Endothelial cell of umbilical vein (primary cell): ENCODE measurements around the gene ZNF800. TPM values are rescaled to one million over a fixed set of nuclear protein-coding genes. Genes with fewer than 3 reads are reported as not detected.

Source experiments
- BruUV-seq: library from RNA; stranded (reverse); fragments of 400-500 nt; replicated peaks from 2 replicates; lab custom pipeline; 2021; lab: Mats Ljungman, UMichigan
- CTCF ChIA-PET: fragments of 300-600, 350-600 bp; sonication (Branson Sonifier 250); formaldehyde crosslinking; loops from one replicate; lab custom pipeline; 2021; ENCODE audit warnings: antibody characterized with exemption, inconsistent platforms; lab: Charles Lee
- POLR2A ChIA-PET: fragments of 300-600, 350-600 bp; sonication (Branson Sonifier 250); formaldehyde crosslinking; loops from one replicate; lab custom pipeline; 2021; ENCODE audit warnings: antibody characterized with exemption, inconsistent platforms; lab: Charles Lee
- DNase-seq: peaks from one replicate; pipeline ENCODE4 v3.0.0-alpha.2; 2011; ENCODE audit warnings: low read depth, low spot score
- FAIRE-seq: peaks from 2 replicates; lab custom pipeline; 2011; peaks lifted over from hg19 to GRCh38; lab: Jason Lieb, UNC
- H2AFZ ChIP-seq: 2 replicates; pipeline ENCODE4 v1.6.0; 2012; ENCODE audit warnings: low read depth, low read length, control low read depth, inconsistent platforms
- H3K27ac ChIP-seq: 2 replicates; pipeline ENCODE4 v1.5.1; 2011; ENCODE audit warnings: low read depth, mild to moderate bottlenecking, control low read depth, low read length, moderate library complexity; ENCODE audit not compliant: insufficient read depth
- H3K27me3 ChIP-seq, 2 experiments: 2 replicates each; pipeline versions ENCODE4 v1.6.0 to v1.6.1; 2011; ENCODE audit warnings: low read length in 2 of 2, mixed read lengths in 1 of 2; ENCODE audit not compliant: control insufficient read depth in 2 of 2, insufficient read depth in 2 of 2
- H3K36me3 ChIP-seq, 2 experiments: 2 replicates in 1 of 2; 3 replicates in 1 of 2; pipeline ENCODE4 v1.5.1; 2011; ENCODE audit warnings: low read length in 2 of 2, mild to moderate bottlenecking in 1 of 2, moderate library complexity in 1 of 2; ENCODE audit not compliant: control insufficient read depth in 2 of 2, insufficient read depth in 2 of 2; ENCODE audit errors: extremely low read depth in 1 of 2
- H3K4me1 ChIP-seq: 3 replicates; pipeline ENCODE4 v1.5.1; 2011; ENCODE audit warnings: mild to moderate bottlenecking, low read length; ENCODE audit not compliant: control insufficient read depth, insufficient read depth; ENCODE audit errors: extremely low read depth
- H3K4me2 ChIP-seq: 2 replicates; pipeline ENCODE4 v1.6.1; 2011; ENCODE audit warnings: low read length, control low read depth, mixed read lengths; ENCODE audit not compliant: insufficient read depth
- H3K4me3 ChIP-seq, 3 experiments: fragments of 200-600 bp in 1 of 3; sonication (generic), shearing (Covaris generic) in 1 of 3; replicated peaks in 1 of 3; 2 replicates each; pipeline ENCODE4 v1.5.1; 2011 to 2016; ENCODE audit warnings: control low read depth in 3 of 3, low read length in 3 of 3, mild to moderate bottlenecking in 2 of 3, inconsistent platforms in 1 of 3, low read depth in 1 of 3, moderate library complexity in 1 of 3; ENCODE audit not compliant: insufficient read depth in 1 of 3
- H3K79me2 ChIP-seq: 2 replicates; pipeline ENCODE4 v1.6.0; 2012; ENCODE audit warnings: low read length, inconsistent platforms; ENCODE audit not compliant: control insufficient read depth, insufficient read depth
- H3K9ac ChIP-seq: replicated peaks from 2 replicates; pipeline ENCODE3; 2011; ENCODE audit warnings: low read length, control low read depth; ENCODE audit not compliant: insufficient read depth; ENCODE audit errors: extremely low read depth
- H3K9me1 ChIP-seq: replicated peaks from 3 replicates; pipeline ENCODE4 v1.6.0; 2011; ENCODE audit warnings: mild to moderate bottlenecking, low read length; ENCODE audit not compliant: control insufficient read depth, insufficient read depth; ENCODE audit errors: extremely low read depth
- H3K9me3 ChIP-seq: replicated peaks from 2 replicates; pipeline ENCODE4 v1.5.1; 2012; ENCODE audit warnings: low read length, inconsistent platforms; ENCODE audit not compliant: control insufficient read depth, insufficient read depth
- H4K20me1 ChIP-seq: replicated peaks from 2 replicates; pipeline ENCODE3; 2011; ENCODE audit warnings: mild to moderate bottlenecking, low read length; ENCODE audit not compliant: control insufficient read depth, insufficient read depth; ENCODE audit errors: extremely low read depth
- EZH2 ChIP-seq: IDR thresholded peaks from 2 replicates; pipeline ENCODE4 v1.6.1; 2012; ENCODE audit warnings: borderline replicate concordance, low read depth, mild to moderate bottlenecking, moderate library complexity, low read length, inconsistent platforms; ENCODE audit not compliant: severe bottlenecking
- FOS ChIP-seq: IDR thresholded peaks from 2 replicates; pipeline ENCODE4 v1.6.1; 2011; ENCODE audit warnings: mild to moderate bottlenecking, low read length, moderate library complexity, borderline replicate concordance; ENCODE audit not compliant: insufficient read depth
- GATA2 ChIP-seq: IDR thresholded peaks from 2 replicates; pipeline ENCODE4 v1.7.0; 2011; ENCODE audit warnings: low read depth, mild to moderate bottlenecking, moderate library complexity, mixed read lengths, low read length; ENCODE audit not compliant: insufficient read length, insufficient read depth
- JUN ChIP-seq: IDR thresholded peaks from 2 replicates; pipeline ENCODE4 v1.6.1; 2011; ENCODE audit warnings: borderline replicate concordance, low read depth; ENCODE audit not compliant: insufficient read length, insufficient read depth
- MYC ChIP-seq: IDR thresholded peaks from one replicate; pipeline ENCODE4 v1.6.1; 2011; ENCODE audit warnings: mild to moderate bottlenecking, low read depth, low read length
- POLR2A ChIP-seq: IDR thresholded peaks from 2 replicates; pipeline ENCODE4 v1.6.1; 2012; ENCODE audit warnings: low read depth, mild to moderate bottlenecking, control low read depth, low read length
- POLR2AphosphoS5 ChIP-seq: IDR thresholded peaks from 2 replicates; pipeline ENCODE4 v1.6.1; 2012; ENCODE audit warnings: low read depth, mild to moderate bottlenecking, control low read depth, low read length, moderate library complexity; ENCODE audit not compliant: insufficient read depth
- dilution Hi-C: fragments of 300-500 bp; cut with MboI; formaldehyde crosslinking; loops from one replicate; pipeline ENCODE4 v1.15.0; 2019; ENCODE audit warnings: low sequenced_read_pairs; ENCODE audit not compliant: extremely low pct_ligation_motif_present
- intact Hi-C: fragments of 100-400 bp; cut with micrococcal nuclease; formaldehyde crosslinking; loops from one replicate; pipeline ENCODE4 v1.10.0; 2022
- polyA plus RNA-seq, 4 experiments: library from polyadenylated mRNA; depleted of rRNA in 3 of 4; stranded (reverse) in 3 of 4; unstranded in 1 of 4; fragments of >200 nt; gene quantifications; 2 replicates each; pipeline versions ENCODE4 v1.2.1 to v1.2.3, GENCODE V29; 2011 to 2012; ENCODE audit warnings: missing spikeins in 1 of 4
- total RNA-seq: library from RNA; stranded (reverse); gene quantifications from 2 replicates; pipeline ENCODE4 v1.2.3, GENCODE V29; 2021
- TF ChIP-seq, protein P1 (sequence below): IDR thresholded peaks from 2 replicates; pipeline ENCODE4 v1.6.1; 2011; ENCODE audit not compliant: insufficient read depth, insufficient read length
- TF ChIP-seq, protein P2 (sequence below), 2 donors: IDR thresholded peaks; 1 replicate in 1 of 2; 2 replicates in 1 of 2; pipeline ENCODE4 v1.5.1; 2011; ENCODE audit warnings: low read length in 2 of 2, mild to moderate bottlenecking in 2 of 2, moderate library complexity in 2 of 2, control low read depth in 1 of 2, inconsistent platforms in 1 of 2, low read depth in 1 of 2; ENCODE audit not compliant: insufficient read depth in 1 of 2; ENCODE audit errors: extremely low read depth in 1 of 2

ZNF800 gene
- total and polyA plus RNA-seq, 2 donors (not counting 3 experiments of a cell fraction or from before 2014, with no cell fraction given), result 10.9 to 35.4 TPM

DNA sequence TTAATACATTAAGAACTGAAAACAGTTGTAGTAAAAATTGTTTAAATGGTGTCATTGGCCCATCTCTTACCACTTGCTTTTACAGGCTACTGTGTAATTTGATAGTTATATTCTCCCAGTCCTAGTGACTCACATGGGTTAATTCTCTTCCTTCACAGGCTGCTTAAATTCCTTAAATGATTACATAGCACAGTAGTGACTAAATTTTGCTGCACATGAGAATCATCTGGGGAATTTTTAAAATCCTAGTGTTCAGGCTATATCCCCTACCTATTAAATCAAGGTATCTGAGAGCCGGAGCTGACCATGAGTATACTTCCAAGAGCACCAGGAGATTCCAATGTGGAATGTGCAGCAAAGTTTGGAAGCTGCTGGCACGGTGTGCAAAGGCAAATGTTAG is 45.3 kb upstream of the ZNF800 start:
- H3K4me2 ChIP-seq, result no peak overlapping the region
- CTCF ChIA-PET, result no interaction called here
- intact Hi-C loops (no loop called here), dilution Hi-C loops (no loop called here)
- H2AFZ ChIP-seq, result no peak overlapping the region
- no TSS peak for BruUV-seq
- no peak overlapping the region for H3K9ac ChIP-seq
- H3K79me2 ChIP-seq, result no peaks in the 10 kb centered on the region
- H3K9me3 ChIP-seq, result no peaks in the 10 kb centered on the region
- FAIRE-seq (no peak), DNase-seq (no peak)
- H3K4me1 ChIP-seq, result no peaks in the 10 kb centered on the region
- TF ChIP-seq JUN, result no peak
- TF ChIP-seq POLR2A, result no peak
- no peak for TF ChIP-seq POLR2AphosphoS5
- TF ChIP-seq MYC, result no peak
- TF ChIP-seq, protein P1, sequence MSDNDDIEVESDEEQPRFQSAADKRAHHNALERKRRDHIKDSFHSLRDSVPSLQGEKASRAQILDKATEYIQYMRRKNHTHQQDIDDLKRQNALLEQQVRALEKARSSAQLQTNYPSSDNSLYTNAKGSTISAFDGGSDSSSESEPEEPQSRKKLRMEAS, result no peak
- TF ChIP-seq, protein P2, sequence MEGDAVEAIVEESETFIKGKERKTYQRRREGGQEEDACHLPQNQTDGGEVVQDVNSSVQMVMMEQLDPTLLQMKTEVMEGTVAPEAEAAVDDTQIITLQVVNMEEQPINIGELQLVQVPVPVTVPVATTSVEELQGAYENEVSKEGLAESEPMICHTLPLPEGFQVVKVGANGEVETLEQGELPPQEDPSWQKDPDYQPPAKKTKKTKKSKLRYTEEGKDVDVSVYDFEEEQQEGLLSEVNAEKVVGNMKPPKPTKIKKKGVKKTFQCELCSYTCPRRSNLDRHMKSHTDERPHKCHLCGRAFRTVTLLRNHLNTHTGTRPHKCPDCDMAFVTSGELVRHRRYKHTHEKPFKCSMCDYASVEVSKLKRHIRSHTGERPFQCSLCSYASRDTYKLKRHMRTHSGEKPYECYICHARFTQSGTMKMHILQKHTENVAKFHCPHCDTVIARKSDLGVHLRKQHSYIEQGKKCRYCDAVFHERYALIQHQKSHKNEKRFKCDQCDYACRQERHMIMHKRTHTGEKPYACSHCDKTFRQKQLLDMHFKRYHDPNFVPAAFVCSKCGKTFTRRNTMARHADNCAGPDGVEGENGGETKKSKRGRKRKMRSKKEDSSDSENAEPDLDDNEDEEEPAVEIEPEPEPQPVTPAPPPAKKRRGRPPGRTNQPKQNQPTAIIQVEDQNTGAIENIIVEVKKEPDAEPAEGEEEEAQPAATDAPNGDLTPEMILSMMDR (IDR thresholded peaks at IDR 0.05; ENCODE audit: extremely low read depth in 1 of 2, insufficient read depth in 1 of 2, low read depth in 1 of 2, low read length in 2 of 2), result no peak
- no peak for TF ChIP-seq FOS
- TF ChIP-seq EZH2, result no peak
- TF ChIP-seq GATA2, result no peak
- no peaks in the 10 kb centered on the region for H4K20me1 ChIP-seq
- no peaks in the 10 kb centered on the region for H3K36me3 ChIP-seq
- no peaks in the 10 kb centered on the region for H3K27me3 ChIP-seq
- H3K9me1 ChIP-seq, result no peaks in the 10 kb centered on the region
- POLR2A ChIA-PET, result no interaction called here
- H3K27ac ChIP-seq, result no peak overlapping the region
- no peak overlapping the region for H3K4me3 ChIP-seq
